Measurements from ENCODE around the gene TBC1D24.

GRCh38 chr16:2457946-2458345 lies 17.0 kb upstream of the TBC1D24 start:
- TF ChIP-seq CTCF (optimal IDR thresholded peaks at IDR 0.05 in 1 of 3, IDR thresholded peaks at IDR 0.05 in 1 of 3, conservative IDR thresholded peaks at IDR 0.05 in 1 of 3; ENCODE audit: extremely low read depth in 1 of 3, insufficient read depth in 2 of 3, low read length in 3 of 3), result no peak
- no peak for TF ChIP-seq EZH2 (IDR thresholded peaks at IDR 0.05; ENCODE audit: low read length)
